Ectodermal cell (in vitro differentiated cells): ENCODE results near the gene ZNF831.

Experiments used
- H3K27ac ChIP-seq: 2 replicates; pipeline ENCODE4 v1.7.0; 2013; ENCODE audit warnings: mild to moderate bottlenecking, low read depth, low read length; ENCODE audit not compliant: insufficient read depth, poor library complexity, severe bottlenecking
- H3K27me3 ChIP-seq: 2 replicates; pipeline ENCODE4 v1.7.0; 2013; ENCODE audit warnings: mild to moderate bottlenecking, low read length; ENCODE audit not compliant: insufficient read depth, control insufficient read depth, poor library complexity, severe bottlenecking
- H3K36me3 ChIP-seq: one replicate; pipeline ENCODE4 v1.7.0; 2013; ENCODE audit warnings: low read length; ENCODE audit not compliant: control insufficient read depth, insufficient read depth
- H3K4me1 ChIP-seq: one replicate; pipeline ENCODE4 v1.7.0; 2013; ENCODE audit warnings: low read length; ENCODE audit not compliant: control insufficient read depth, insufficient read depth
- H3K4me3 ChIP-seq: 2 replicates; pipeline ENCODE4 v1.7.0; 2013; ENCODE audit warnings: low read depth, low read length, control low read depth; ENCODE audit not compliant: insufficient read depth
- H3K9me3 ChIP-seq: 2 replicates; pipeline ENCODE4 v1.7.0; 2013; ENCODE audit warnings: mild to moderate bottlenecking, low read length, moderate library complexity; ENCODE audit not compliant: control insufficient read depth
- WGBS, 2 experiments: methylation state at CpG; one replicate each; pipeline ENCODE4 v1.1.7; 2013; ENCODE audit warnings: missing lambda C conversion rate in 2 of 2; 5-methylcytosine and 5-hydroxymethylcytosine counted together

Gene ZNF831

DNA sequence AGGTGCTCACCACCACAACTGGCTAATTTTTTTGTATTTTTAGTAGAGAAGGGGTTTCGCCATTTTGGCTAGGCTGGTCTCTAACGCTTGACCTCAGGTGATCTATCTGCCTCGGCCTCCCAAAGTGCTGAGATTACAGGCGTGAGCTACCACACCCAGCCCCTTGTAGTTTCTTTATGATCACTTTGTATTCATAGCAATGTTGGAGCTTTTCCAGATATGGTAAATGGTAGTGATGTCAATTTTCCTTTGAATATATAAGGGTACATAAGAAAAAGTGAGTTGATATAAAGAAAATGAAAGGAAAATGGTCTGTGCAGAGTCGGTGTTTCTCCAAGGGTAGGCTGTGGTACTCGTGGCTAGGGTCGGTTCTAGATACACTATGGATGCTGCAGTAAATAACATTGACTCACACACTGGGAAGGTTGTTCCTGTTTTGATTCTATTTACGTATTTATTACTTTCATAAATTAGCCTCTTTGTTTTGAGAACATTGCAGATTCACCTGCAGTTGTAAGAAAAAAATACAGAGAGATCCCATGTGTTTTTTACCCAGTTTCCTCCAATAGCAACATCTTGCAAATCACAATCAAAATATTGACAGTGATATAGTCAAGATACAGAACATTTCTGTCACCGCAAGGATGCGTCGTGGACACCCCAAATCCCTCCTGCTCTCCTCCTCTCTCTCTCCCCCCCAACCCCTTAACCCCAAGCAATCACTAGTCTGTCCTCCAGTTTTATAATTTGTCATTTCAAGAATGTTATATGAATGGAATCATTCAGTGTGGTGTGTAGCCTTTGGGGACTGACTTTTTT is 2.5 kb downstream of the ZNF831 start:
- WGBS, 2 experiments = 91 to 95% methylated on average over 11 of the region's 11 CpGs
- Histone ChIP-seq H3K4me3 (no peak overlapping the region), H3K4me1 (no peaks in the 10 kb centered on the region), H3K36me3 (no peaks in the 10 kb centered on the region), H3K27me3 (no peaks in the 10 kb centered on the region), H3K27ac (no peak overlapping the region), H3K9me3 (no peaks in the 10 kb centered on the region)

DNA sequence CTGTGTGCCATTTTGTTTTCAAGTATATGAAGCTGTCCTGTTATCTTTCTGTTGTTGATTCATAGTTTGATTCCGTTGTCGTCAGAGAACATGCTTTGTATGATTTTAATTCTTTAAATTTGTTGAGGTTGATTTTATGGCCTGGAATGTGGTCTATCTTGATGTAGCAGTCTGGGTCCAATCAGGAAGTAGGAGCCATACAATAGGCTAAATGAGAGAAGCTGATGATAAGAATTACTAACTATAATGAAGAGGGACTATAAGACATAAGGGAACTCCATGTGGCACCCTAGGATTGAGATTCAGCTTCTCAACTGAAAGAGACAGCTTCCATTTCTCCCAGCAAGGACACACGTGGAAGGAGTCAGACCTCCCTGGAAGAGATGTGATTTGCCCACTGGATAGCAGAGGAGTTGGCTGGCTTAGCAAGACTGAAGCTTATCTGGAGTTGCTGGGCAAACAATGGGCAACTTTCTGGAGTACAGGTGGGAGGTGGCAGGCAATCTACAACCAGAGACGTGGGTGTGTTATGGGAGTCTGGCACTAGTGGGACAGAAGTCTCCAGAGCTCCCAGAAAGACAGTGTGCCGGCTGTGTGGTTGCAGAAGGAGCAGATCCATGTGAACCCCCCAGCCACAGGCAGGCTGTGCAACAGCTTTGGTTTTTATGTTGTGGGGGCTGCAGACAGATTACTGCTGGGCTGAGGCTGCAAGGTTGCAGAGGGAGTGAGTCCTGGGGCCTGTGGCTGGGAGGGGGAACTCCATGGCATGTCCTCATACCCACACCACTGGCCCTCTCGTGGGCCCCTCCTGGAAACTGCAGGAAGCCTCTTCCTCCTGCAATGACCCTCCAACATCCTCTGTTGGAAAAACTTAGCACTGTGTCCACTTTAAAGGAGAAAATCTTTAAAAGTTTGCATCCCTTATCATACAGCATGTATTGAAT is 7.1 kb downstream of the ZNF831 start:
- Histone ChIP-seq H3K27me3 (no peaks in the 10 kb centered on the region), H3K4me1 (no peaks in the 10 kb centered on the region), H3K9me3 (no peaks in the 10 kb centered on the region), H3K36me3 (no peaks in the 10 kb centered on the region), H3K27ac (no peak overlapping the region), H3K4me3 (no peak overlapping the region)
- WGBS, 2 experiments = 81 to 83% methylated on average over 6 of the region's 6 CpGs

DNA sequence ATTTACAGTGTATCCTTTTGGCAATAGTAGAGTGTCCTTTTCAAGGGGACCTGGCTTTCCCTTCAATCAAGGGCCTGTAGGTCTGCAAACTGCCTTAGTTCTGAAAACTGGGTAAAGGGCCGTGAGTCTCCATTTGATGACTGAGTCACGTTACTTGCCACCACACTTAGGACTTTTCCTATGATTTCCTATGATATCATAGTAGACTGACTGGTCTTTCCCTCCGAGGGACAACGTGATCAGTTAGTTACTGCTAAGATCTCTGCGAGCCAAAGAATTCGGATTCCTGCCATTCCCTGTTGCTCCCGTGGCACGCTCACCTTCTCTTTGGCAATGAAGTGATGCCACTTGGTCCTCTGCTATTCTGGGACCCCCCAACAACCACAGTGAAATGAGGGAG is 8.4 kb downstream of the ZNF831 start:
- Histone ChIP-seq H3K9me3 (no peaks in the 10 kb centered on the region), H3K27ac (no peak overlapping the region), H3K36me3 (no peaks in the 10 kb centered on the region), H3K27me3 (no peaks in the 10 kb centered on the region), H3K4me1 (no peaks in the 10 kb centered on the region), H3K4me3 (no peak overlapping the region)
- WGBS, 2 experiments = 92 to 96% methylated on average over 8 of the region's 8 CpGs

DNA sequence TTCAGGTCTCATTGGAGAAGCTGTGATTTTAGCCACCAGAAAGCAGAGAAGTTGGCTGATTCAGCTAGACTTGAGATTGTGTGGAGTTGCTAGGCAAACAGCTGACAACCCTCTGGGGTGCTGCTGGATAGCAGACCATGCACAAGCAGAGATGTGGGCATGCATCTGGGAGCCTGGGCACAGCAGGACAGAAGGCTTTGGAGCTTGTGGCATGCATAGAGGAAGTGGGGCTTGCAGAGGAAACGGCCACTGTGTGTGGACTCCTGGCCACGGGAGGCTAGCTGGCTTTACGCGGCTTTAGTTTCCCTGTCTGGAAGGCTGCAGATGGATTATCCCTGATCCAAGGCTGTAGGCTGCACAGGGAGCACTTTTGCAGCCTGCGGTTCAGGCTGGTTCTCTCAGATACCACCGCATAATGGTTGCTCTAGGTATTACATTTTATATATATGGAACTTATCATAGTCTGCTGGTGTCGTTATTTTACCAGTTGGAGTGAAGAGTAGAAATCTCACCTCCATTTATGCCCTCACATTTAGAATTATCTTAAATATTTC is 10.4 kb downstream of the ZNF831 start:
- no peaks in the 10 kb centered on the region for H3K27me3 ChIP-seq
- H3K9me3 ChIP-seq = no peaks in the 10 kb centered on the region
- 87 to 90% methylated on average over 4 to 7 of the region's 7 CpGs for WGBS, 2 experiments
- H3K36me3 ChIP-seq = no peaks in the 10 kb centered on the region
- no peak overlapping the region for H3K4me3 ChIP-seq
- H3K4me1 ChIP-seq = no peaks in the 10 kb centered on the region
- H3K27ac ChIP-seq = no peak overlapping the region

DNA sequence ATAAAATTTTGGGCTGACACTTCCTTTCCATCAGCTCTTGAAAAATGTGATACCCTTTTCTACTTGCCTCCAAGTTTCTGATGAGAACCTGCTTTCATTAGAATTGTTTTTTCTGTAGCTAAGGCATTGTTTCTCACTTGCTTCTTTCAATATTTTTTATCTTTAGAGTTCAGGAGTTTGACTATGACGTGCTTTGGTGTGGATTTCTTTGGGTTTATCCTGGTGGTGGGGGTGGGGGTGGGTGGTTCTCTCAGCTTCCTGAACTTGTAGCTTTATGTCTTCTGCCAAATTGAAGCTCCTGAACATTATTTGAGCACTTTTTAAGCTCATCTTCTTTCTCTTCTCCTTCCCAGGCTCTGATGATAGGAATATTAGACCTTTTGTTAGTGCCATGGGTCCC is 11.4 kb downstream of the ZNF831 start:
- H3K27me3 ChIP-seq = no peaks in the 10 kb centered on the region
- H3K27ac ChIP-seq = no peak overlapping the region

DNA sequence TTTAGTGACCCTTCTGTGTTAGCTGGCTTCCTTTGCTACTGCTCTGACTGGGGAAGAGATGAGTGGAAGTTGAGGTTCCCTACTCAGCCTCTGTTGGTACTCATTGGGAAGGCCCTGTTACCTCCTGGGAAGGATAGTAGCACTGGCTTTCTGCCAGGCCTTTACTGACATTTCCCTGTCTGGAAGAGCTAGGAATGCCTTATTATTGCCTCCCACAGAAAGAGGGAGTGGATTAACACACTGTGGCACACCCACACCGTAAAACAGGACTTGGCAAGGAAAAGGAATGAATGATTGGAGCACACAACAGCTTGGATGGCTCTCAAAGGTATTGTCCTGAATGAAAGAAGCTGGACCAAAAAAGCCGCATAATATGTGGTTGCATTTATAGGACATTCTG is 12.2 kb downstream of the ZNF831 start:
- Histone ChIP-seq H3K27ac (no peak overlapping the region), H3K36me3 (no peaks in the 10 kb centered on the region), H3K9me3 (no peaks in the 10 kb centered on the region), H3K27me3 (no peaks in the 10 kb centered on the region), H3K4me1 (no peaks in the 10 kb centered on the region), H3K4me3 (no peak overlapping the region)
- WGBS, 2 experiments = 93% methylated on average over 2 of the region's 2 CpGs

More for the DNA sequence above, 11.4 kb downstream of the ZNF831 start:
- Histone ChIP-seq H3K9me3 (no peaks in the 10 kb centered on the region), H3K36me3 (no peaks in the 10 kb centered on the region), H3K4me1 (no peaks in the 10 kb centered on the region), H3K4me3 (no peak overlapping the region)
- WGBS, 2 experiments = 78 to 100% methylated on average over 1 of the region's 1 CpG

DNA sequence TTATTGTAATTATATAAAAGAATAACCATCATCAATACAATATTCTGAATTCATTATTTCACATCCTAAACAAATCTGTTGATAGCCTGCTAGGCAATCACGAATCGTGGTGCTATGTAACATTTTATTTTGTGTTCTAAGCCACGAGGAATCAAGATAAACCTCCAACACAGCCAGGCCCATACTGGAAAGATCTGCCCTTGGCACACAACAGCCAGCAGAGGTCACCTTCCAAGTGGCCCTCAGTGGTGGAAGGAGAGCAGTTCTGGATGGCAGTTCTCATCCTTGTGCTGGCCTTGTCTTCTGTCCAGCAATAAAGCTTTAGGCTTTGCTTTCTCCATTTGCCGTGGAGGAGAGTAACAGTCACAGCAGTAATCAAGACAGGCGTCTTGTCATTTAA is 13.2 kb downstream of the ZNF831 start:
- H3K36me3 ChIP-seq = no peaks in the 10 kb centered on the region
- no peak overlapping the region for H3K27ac ChIP-seq
- no peaks in the 10 kb centered on the region for H3K27me3 ChIP-seq
- WGBS, 2 experiments = 92 to 97% methylated on average over 5 of the region's 5 CpGs
- no peaks in the 10 kb centered on the region for H3K4me1 ChIP-seq
- H3K9me3 ChIP-seq = no peaks in the 10 kb centered on the region
- H3K4me3 ChIP-seq = no peak overlapping the region

DNA sequence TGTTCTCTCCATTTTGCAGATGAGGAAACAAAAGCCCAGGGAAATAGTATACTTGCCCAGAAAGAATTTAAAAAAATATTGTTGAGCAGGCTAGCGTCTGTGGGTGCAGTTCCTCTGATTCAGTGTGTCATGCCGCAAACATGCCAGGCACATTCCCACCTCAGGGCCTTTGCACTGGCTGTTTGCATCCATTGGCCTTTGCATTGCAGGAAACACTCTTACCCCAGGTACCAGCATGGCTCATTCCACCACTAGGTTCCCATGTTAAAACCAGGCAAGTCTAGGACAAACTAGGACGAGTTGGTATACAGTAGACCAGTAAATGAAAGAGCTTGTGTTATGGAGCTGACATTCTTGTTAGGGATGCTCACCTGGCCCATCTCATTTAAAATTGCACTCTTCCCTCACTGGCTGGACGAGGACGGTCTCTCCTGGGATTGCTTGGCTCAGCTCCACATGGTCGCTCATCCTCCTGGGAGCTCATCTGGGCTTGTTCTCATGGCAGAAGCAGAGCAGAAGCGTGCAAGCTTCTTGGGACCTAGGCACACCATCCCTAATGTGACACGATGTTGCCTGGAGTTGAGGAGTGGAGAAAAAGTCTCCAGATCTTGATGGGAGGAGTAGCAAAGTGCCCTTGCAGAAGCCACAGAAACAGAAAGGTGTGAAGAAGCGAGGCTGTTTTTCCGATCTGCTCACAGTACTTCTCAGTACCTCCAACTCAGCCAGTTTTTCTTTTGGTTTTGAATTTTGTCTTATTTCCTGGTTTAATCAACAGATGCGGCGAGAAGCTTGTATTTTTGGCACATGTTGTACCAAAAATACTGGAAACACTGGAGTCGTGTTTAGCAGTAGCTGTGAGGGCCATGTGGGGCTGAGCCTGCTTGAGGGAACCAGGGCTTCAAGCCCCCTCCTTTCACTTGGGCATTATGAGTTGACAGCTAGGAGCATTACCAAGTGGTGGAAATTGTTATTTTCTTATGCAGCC is 13.9 kb downstream of the ZNF831 start:
- no peaks in the 10 kb centered on the region for H3K9me3 ChIP-seq
- H3K36me3 ChIP-seq = no peaks in the 10 kb centered on the region
- no peaks in the 10 kb centered on the region for H3K4me1 ChIP-seq
- no peaks in the 10 kb centered on the region for H3K27me3 ChIP-seq
- no peak overlapping the region for H3K27ac ChIP-seq
- H3K4me3 ChIP-seq = no peak overlapping the region
- WGBS, 2 experiments = 94% methylated on average over 13 of the region's 13 CpGs

DNA sequence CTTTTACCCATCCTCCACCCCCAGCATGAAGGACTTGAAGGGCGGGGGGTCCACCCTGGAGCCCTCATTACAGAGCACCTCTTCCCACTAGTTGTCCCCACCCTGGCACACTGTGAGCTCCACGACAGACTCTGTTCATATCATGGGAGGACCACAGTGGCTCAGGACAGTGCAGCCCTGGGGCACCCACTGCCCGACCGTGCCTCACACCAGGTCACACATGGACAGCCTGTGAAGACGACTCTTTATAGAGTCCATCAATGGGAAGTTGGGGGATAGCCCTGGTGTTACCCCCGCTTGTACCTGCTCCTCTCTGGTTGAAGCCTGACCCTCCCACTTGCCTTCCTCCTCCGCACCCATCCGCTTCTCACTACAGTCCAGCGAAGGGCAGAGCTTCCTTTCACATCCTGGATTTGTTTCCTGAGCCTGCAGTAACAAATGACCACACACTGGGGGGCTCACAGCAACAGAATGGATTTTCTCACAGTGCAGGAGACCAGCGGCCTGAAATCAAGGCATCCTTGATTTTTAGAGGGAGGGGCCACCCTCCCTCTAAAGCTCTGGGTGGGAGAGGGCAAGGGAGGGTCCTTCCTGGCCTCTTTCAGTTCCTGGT is 15.5 kb downstream of the ZNF831 start:
- Histone ChIP-seq H3K36me3 (no peaks in the 10 kb centered on the region), H3K27ac (no peak overlapping the region), H3K9me3 (no peaks in the 10 kb centered on the region), H3K4me1 (no peaks in the 10 kb centered on the region), H3K27me3 (no peaks in the 10 kb centered on the region), H3K4me3 (no peak overlapping the region)
- WGBS, 2 experiments = 71 to 77% methylated on average over 10 of the region's 10 CpGs
